Central memory CD8-positive, alpha-beta T cell (primary cell): Measurements from ENCODE around the gene KRTAP6-2.

Experiments used
- ATAC-seq: fragments of 150-1000 bp; cut with Tn5 transposase; replicated peaks from 2 replicates; pipeline ENCODE4 v1.10.0; 2022; ENCODE audit warnings: mild to moderate bottlenecking, moderate FRiP score, moderate number of reproducible peaks; ENCODE audit not compliant: poor library complexity, severe bottlenecking; ENCODE audit errors: extremely low read depth
- DNase-seq, 2 donors: peaks; one replicate each; pipeline ENCODE4 v3.0.0; 2021; ENCODE audit warnings: low spot score in 2 of 2
- H3K27ac Mint-ChIP-seq: one replicate; pipeline ENCODE4 v1.8.0; 2022; ENCODE audit warnings: low read depth, mild to moderate bottlenecking, moderate library complexity, mixed read lengths
- H3K27me3 Mint-ChIP-seq: one replicate; pipeline ENCODE4 v1.8.0; 2022; ENCODE audit warnings: mixed read lengths
- H3K36me3 Mint-ChIP-seq: one replicate; pipeline ENCODE4 v1.8.0; 2022; ENCODE audit warnings: mild to moderate bottlenecking, moderate library complexity, mixed read lengths; ENCODE audit not compliant: insufficient read depth
- H3K4me1 Mint-ChIP-seq: one replicate; pipeline ENCODE4 v1.8.0; 2022; ENCODE audit warnings: mixed read lengths
- H3K4me3 Mint-ChIP-seq: one replicate; pipeline ENCODE4 v1.8.0; 2022; ENCODE audit warnings: mild to moderate bottlenecking, moderate library complexity, mixed read lengths
- H3K9me3 Mint-ChIP-seq: one replicate; pipeline ENCODE4 v1.8.0; 2022; ENCODE audit warnings: mixed read lengths

Gene KRTAP6-2

GRCh38 chr21:30613836-30614235 lies 15.1 kb upstream of the KRTAP6-2 start, which contains the start of gene KRTAP6-1:
Gene KRTAP6-1 (minus strand): TSS chr21:30613930. CDS start chr21:30613904, 26 bp downstream.
- Mint-ChIP-seq H3K4me1 (no peaks in the 10 kb centered on the region), H3K4me3 (no peak within 1 kb of the TSS)

GRCh38 chr21:30612132-30612531 lies 13.4 kb upstream of the KRTAP6-2 start:
- Mint-ChIP-seq H3K27ac (no peak overlapping the region), H3K4me1 (no peaks in the 10 kb centered on the region), H3K4me3 (no peak overlapping the region), H3K36me3 (no peaks in the 10 kb centered on the region), H3K9me3 (peaks cover 5% of the 10 kb centered on the region), H3K27me3 (no peaks in the 10 kb centered on the region)
- no peak for ATAC-seq
- no peak for DNase-seq

More at GRCh38 chr21:30613836-30614235, 15.1 kb upstream of the KRTAP6-2 start, which contains the start of gene KRTAP6-1:
- no peaks in the 10 kb centered on the region for H3K36me3 Mint-ChIP-seq
- no peak for DNase-seq
- no peak within 1 kb of the TSS for H3K27ac Mint-ChIP-seq
- H3K27me3 Mint-ChIP-seq: no peaks in the 10 kb centered on the region
- ATAC-seq: no peak
- H3K9me3 Mint-ChIP-seq: peaks cover 5% of the 10 kb centered on the region

DNA sequence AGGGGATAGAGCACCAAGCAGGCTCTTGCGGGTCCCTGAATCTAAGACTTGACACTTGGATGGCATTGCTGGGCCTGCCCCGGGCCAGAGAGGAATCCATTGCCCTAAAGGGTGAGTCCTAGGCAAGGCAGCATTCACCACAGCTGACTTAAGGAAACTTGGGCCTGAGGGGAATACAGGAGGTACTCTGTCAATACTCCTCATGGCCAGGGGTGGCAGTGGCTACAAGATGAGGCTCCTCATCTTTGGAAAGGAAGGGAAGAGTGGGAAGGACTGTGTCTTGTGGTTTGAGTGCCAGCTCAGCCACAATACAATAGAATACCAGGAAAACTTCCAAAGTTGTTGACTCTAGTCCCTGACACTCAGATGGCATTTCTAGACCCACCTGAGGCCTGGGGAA lies 7.3 kb upstream of the KRTAP6-2 start:
- Mint-ChIP-seq H3K36me3 (no peaks in the 10 kb centered on the region), H3K4me1 (no peaks in the 10 kb centered on the region), H3K4me3 (no peak overlapping the region), H3K27ac (no peak overlapping the region), H3K9me3 (peaks cover 16% of the 10 kb centered on the region), H3K27me3 (no peaks in the 10 kb centered on the region)
- ATAC-seq (no peak), DNase-seq (no peak)

GRCh38 chr21:30600787-30601186 lies 2.1 kb upstream of the KRTAP6-2 start, which contains the start of gene KRTAP22-1:
Gene KRTAP22-1 (plus strand): TSS chr21:30601087.
- peaks cover 13% of the 10 kb centered on the region for H3K9me3 Mint-ChIP-seq
- H3K4me3 Mint-ChIP-seq: no peak within 1 kb of the TSS
- no peak within 1 kb of the TSS for H3K27ac Mint-ChIP-seq
- no peaks in the 10 kb centered on the region for H3K36me3 Mint-ChIP-seq
- no peaks in the 10 kb centered on the region for H3K4me1 Mint-ChIP-seq
- DNase-seq (no peak), ATAC-seq (no peak)
- H3K27me3 Mint-ChIP-seq: no peaks in the 10 kb centered on the region

DNA sequence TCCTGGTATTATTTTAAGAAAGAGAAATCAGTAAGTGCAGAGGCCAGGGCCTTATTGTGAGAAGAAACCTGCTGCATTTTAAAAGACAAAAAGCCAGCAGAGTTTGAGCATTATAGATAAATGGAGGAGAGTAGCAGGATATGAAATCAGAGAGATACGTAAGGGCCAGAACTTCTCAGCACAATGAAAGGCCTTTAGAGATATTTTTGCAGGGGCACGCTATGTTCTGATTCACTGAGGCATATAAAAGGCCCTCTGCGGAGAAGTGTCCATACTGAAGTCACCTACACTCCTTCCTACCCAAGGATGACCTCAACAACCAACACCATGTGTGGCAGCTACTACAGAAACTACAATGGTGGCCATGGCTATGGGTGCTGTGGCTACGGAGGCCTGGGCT lies 6.6 kb downstream of the KRTAP6-2 start, which contains the start of gene KRTAP6-3:
Gene KRTAP6-3, plus strand, starts transcription at position 301 of the 400 bp plus-strand sequence. Its CDS starts 6 bp downstream, at position 307.
- no peak within 1 kb of the TSS for H3K27ac Mint-ChIP-seq
- DNase-seq: no peak
- H3K4me3 Mint-ChIP-seq: no peak within 1 kb of the TSS
- H3K36me3 Mint-ChIP-seq: no peaks in the 10 kb centered on the region
- H3K9me3 Mint-ChIP-seq: peaks cover 10% of the 10 kb centered on the region
- no peak for ATAC-seq
- H3K27me3 Mint-ChIP-seq: no peaks in the 10 kb centered on the region
- H3K4me1 Mint-ChIP-seq: no peaks in the 10 kb centered on the region

DNA sequence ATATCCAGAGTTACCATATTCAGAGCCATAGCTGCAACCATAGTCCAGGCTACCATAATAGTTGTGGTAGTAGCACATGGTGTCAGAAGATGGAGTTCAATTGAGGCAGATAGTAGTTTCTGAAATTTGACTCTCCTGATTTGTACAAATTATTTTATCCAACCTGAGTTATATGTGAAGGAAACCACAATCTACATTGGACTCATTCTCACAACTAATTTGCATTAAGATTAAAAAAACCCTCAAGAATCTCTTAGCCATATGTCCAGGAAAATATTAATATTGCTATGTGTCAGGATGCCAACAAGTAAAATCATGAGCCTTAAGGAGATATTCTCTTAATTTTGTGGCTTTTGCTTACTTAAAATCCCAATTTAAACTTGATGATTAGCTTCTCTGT lies 8.4 kb downstream of the KRTAP6-2 start, which contains the start of gene KRTAP22-2:
Gene KRTAP22-2, minus strand, starts transcription at position 101 of the 400 bp plus-strand sequence.
- DNase-seq (no peak), ATAC-seq (no peak)
- no peaks in the 10 kb centered on the region for H3K27me3 Mint-ChIP-seq
- H3K9me3 Mint-ChIP-seq: peaks cover 10% of the 10 kb centered on the region
- H3K36me3 Mint-ChIP-seq: no peaks in the 10 kb centered on the region
- H3K4me3 Mint-ChIP-seq: no peak within 1 kb of the TSS
- H3K27ac Mint-ChIP-seq: no peak within 1 kb of the TSS
- H3K4me1 Mint-ChIP-seq: no peaks in the 10 kb centered on the region

GRCh38 chr21:30582870-30583269 lies 15.8 kb downstream of the KRTAP6-2 start:
- DNase-seq: no peak
- Mint-ChIP-seq H3K36me3 (no peaks in the 10 kb centered on the region), H3K27me3 (no peaks in the 10 kb centered on the region), H3K4me1 (no peaks in the 10 kb centered on the region), H3K27ac (no peak overlapping the region), H3K9me3 (peaks cover 17% of the 10 kb centered on the region), H3K4me3 (no peak overlapping the region)
- no peak for ATAC-seq

DNA sequence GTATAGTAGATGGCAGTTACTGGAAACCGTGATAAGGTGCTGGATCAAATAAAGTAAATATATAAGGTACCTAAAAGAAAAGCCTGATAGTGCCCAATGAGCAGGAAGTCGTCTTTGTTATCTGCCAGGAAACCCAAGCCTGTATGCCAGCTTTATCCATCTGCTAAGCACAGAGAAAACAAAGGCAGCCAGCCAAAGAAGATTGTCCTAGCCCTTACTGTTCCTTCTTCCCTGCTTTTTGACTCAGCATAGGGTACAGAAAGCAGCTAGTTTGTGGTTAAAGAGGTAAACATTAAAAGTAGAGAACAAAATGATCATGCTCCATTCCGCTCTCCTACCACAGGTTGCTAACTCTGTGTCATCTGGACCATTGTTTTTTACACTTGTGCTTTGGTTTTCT lies 18.6 kb downstream of the KRTAP6-2 start:
- H3K36me3 Mint-ChIP-seq: no peaks in the 10 kb centered on the region
- H3K4me3 Mint-ChIP-seq: no peak overlapping the region
- H3K27ac Mint-ChIP-seq: no peak overlapping the region
- no peaks in the 10 kb centered on the region for H3K27me3 Mint-ChIP-seq
- H3K9me3 Mint-ChIP-seq: peaks cover 14% of the 10 kb centered on the region
- ATAC-seq (no peak), DNase-seq (no peak)
- no peaks in the 10 kb centered on the region for H3K4me1 Mint-ChIP-seq

DNA sequence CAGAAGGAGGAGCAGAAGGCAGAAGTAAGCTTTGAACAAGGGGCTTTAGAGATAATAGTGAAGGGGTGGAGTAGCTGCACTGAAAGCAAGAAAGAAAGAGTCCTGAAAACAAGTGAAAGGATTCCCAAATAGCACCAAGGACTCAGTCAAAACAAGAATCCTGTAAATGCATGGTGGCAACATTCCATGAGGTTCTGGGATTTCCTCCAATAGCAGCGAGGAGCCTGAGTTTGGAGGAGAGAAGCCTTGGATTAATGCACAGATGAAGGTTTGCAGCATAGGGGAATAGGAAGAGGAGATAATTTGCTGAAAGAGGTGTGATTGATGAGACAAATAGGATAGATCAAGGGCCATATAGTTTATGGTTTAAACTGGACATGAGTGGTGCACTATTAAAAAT lies 19.4 kb downstream of the KRTAP6-2 start:
- ATAC-seq: no peak
- no peak overlapping the region for H3K27ac Mint-ChIP-seq
- H3K4me3 Mint-ChIP-seq: no peak overlapping the region

GRCh38 chr21:30577766-30578165 lies 20.9 kb downstream of the KRTAP6-2 start:
- Mint-ChIP-seq H3K27me3 (no peaks in the 10 kb centered on the region), H3K36me3 (no peaks in the 10 kb centered on the region), H3K9me3 (peaks cover 4% of the 10 kb centered on the region), H3K4me3 (no peak overlapping the region), H3K27ac (no peak overlapping the region), H3K4me1 (no peaks in the 10 kb centered on the region)
- DNase-seq (no peak), ATAC-seq (no peak)

More for the DNA sequence above, 19.4 kb downstream of the KRTAP6-2 start:
- DNase-seq: no peak
- Mint-ChIP-seq H3K9me3 (peaks cover 6% of the 10 kb centered on the region), H3K4me1 (no peaks in the 10 kb centered on the region), H3K36me3 (no peaks in the 10 kb centered on the region), H3K27me3 (no peaks in the 10 kb centered on the region)

DNA sequence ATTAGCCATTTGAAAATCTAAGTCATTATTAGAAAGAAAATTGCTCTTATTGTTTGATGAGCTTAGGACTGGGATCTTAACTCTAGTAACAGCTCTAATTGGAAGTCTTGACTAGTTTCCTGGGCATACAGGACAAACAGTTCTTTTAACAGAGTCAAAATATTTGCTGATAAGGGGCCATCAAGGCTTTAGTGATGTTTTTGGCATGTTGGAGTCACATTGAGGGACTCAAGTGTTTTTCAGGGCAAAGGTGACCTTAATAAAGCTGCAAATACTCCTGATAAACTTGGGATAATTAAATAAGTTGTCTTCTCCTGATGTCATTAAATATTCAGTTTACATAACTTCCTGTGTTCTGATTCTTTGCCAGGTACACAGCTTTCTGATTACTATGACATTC lies 31.1 kb downstream of the KRTAP6-2 start:
- H3K4me1 Mint-ChIP-seq: no peaks in the 10 kb centered on the region
- no peak overlapping the region for H3K4me3 Mint-ChIP-seq
- DNase-seq (no peak), ATAC-seq (no peak)
- H3K27me3 Mint-ChIP-seq: no peaks in the 10 kb centered on the region
- H3K9me3 Mint-ChIP-seq: peaks cover 11% of the 10 kb centered on the region
- H3K27ac Mint-ChIP-seq: no peak overlapping the region
- H3K36me3 Mint-ChIP-seq: no peaks in the 10 kb centered on the region

GRCh38 chr21:30563630-30564029 lies 35.1 kb downstream of the KRTAP6-2 start:
- Mint-ChIP-seq H3K4me1 (no peaks in the 10 kb centered on the region), H3K27ac (no peak overlapping the region), H3K27me3 (no peaks in the 10 kb centered on the region), H3K9me3 (peaks cover 5% of the 10 kb centered on the region), H3K36me3 (no peaks in the 10 kb centered on the region), H3K4me3 (no peak overlapping the region)
- ATAC-seq (no peak), DNase-seq (no peak)

DNA sequence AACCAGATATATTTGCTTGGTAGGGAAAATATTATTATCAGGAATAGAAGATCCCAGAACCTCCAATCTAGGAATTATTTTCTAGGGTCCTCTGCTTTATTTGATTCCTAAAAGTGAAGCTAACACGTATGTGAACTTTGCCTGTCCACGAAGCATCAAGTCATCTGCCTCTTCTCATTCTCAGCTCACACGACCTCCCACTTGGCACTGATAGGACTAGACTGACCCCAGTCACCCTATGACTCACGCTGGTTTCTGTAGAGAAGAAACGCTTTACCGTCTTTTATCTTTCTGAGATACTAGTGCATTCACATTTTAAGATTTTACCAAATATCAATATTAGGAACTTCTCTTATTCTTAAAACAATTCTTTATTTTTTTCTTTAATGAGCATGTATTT lies 35.6 kb downstream of the KRTAP6-2 start:
- no peaks in the 10 kb centered on the region for H3K36me3 Mint-ChIP-seq
- H3K27me3 Mint-ChIP-seq: no peaks in the 10 kb centered on the region
- no peaks in the 10 kb centered on the region for H3K4me1 Mint-ChIP-seq
- no peak overlapping the region for H3K4me3 Mint-ChIP-seq
- DNase-seq (no peak), ATAC-seq (no peak)
- H3K9me3 Mint-ChIP-seq: peaks cover 5% of the 10 kb centered on the region
- H3K27ac Mint-ChIP-seq: no peak overlapping the region
